ENCODE measurements around the gene ARHGDIB. TPM values are rescaled to one million over a fixed set of nuclear protein-coding genes. Genes with fewer than 3 reads are reported as not detected.

The ARHGDIB gene
- total and polyA plus RNA-seq, 2 of the 13 experiments (the other 11 are each of a cell fraction or from before 2014, with no cell fraction given) = 0.11 to 0.87 TPM

- TF ChIP-seq U2AF1 (optimal IDR thresholded peaks at IDR 0.05; ENCODE audit: low read depth, low read length) (no peak), CSRNP2 (CRISPR knock-in tag; conservative IDR thresholded peaks at IDR 0.05; ENCODE audit: low read depth) (no peak), SALL2 (CRISPR knock-in tag; IDR thresholded peaks at IDR 0.05) (no peak), ZC3H4 (CRISPR knock-in tag; IDR thresholded peaks at IDR 0.05; ENCODE audit: borderline replicate concordance) (no peak), EZH2 (conservative IDR thresholded peaks at IDR 0.05; ENCODE audit: low read depth, low read length) (no peak), HNF1B (CRISPR knock-in tag; IDR thresholded peaks at IDR 0.05) (no peak), RBM22 (optimal IDR thresholded peaks at IDR 0.05; ENCODE audit: low read length) (no peak), ZNF784 (CRISPR knock-in tag; IDR thresholded peaks at IDR 0.05; ENCODE audit: borderline replicate concordance) (no peak), ZBTB44 (CRISPR knock-in tag; IDR thresholded peaks at IDR 0.05) (no peak), MBD4 (IDR thresholded peaks at IDR 0.05; ENCODE audit: borderline replicate concordance, low read length) (no peak), NR2F1 (CRISPR knock-in tag; IDR thresholded peaks at IDR 0.05) (no peak), MED1 (CRISPR knock-in tag; IDR thresholded peaks at IDR 0.05) (no peak)
These were observed 19.0 kb downstream of the ARHGDIB start (continued) for GRCh38 chr12:14942196-14942931.

Measured in HepG2 (cell line).